GM23338 (cell line): ENCODE results near the gene RAMAC. TPM values are rescaled to one million over a fixed set of nuclear protein-coding genes. Genes with fewer than 3 reads are reported as not detected.

Experiments used
- ATAC-seq: fragments of 200-7000 bp; cut with Tn5 transposase; 3 replicates; pipeline ENCODE4 v1.9.1; 2020
- DNase-seq: peaks from one replicate; pipeline ENCODE4 v3.0.0-alpha.2; 2015; ENCODE audit warnings: low spot score
- H2AFZ ChIP-seq: fragments of 200-600 bp; sonication (generic); 2 replicates; pipeline ENCODE4 v1.8.0; 2016; ENCODE audit warnings: antibody characterized with exemption, mild to moderate bottlenecking, moderate library complexity
- H3F3A ChIP-seq: fragments of 200-600 bp; sonication (generic); replicated peaks from 2 replicates; pipeline ENCODE4 v1.8.0; 2017; ENCODE audit warnings: antibody characterized with exemption, mixed run types, low read depth
- H3K27ac ChIP-seq: fragments of 200-600 bp; sonication (generic); 2 replicates; pipeline ENCODE4 v1.6.1; 2016; ENCODE audit warnings: low read depth
- H3K27me3 ChIP-seq: fragments of 200-600 bp; sonication (generic); 2 replicates; pipeline ENCODE4 v1.8.0; 2016; ENCODE audit warnings: mild to moderate bottlenecking, mixed run types, moderate library complexity; ENCODE audit not compliant: insufficient read depth
- H3K36me3 ChIP-seq: fragments of 200-600 bp; sonication (generic); 2 replicates; pipeline ENCODE4 v1.8.0; 2016; ENCODE audit warnings: mild to moderate bottlenecking; ENCODE audit not compliant: insufficient read depth
- H3K4me1 ChIP-seq: fragments of 200-600 bp; sonication (generic); 2 replicates; pipeline ENCODE4 v1.8.0; 2016; ENCODE audit warnings: mild to moderate bottlenecking, moderate library complexity; ENCODE audit not compliant: insufficient read depth
- H3K4me2 ChIP-seq: fragments of 200-600 bp; sonication (generic); 2 replicates; pipeline ENCODE4 v1.7.1; 2017; ENCODE audit warnings: mixed run types
- H3K4me3 ChIP-seq: fragments of 200-600 bp; sonication (generic); 2 replicates; pipeline ENCODE4 v1.6.1; 2016; ENCODE audit warnings: mixed run types
- H3K79me2 ChIP-seq: fragments of 200-600 bp; sonication (generic); replicated peaks from 2 replicates; pipeline ENCODE4 v1.8.0; 2017; ENCODE audit warnings: mild to moderate bottlenecking; ENCODE audit not compliant: insufficient read depth
- H3K9me2 ChIP-seq: fragments of 200-600 bp; sonication (generic); 2 replicates; pipeline ENCODE4 v1.8.0; 2017; ENCODE audit not compliant: insufficient read depth
- H4K20me1 ChIP-seq: fragments of 200-600 bp; sonication (generic); replicated peaks from 2 replicates; pipeline ENCODE4 v1.8.0; 2017; ENCODE audit warnings: mild to moderate bottlenecking; ENCODE audit not compliant: insufficient read depth
- H3K27ac Mint-ChIP-seq: 2 replicates; pipeline ENCODE4 v1.8.0; 2020; ENCODE audit warnings: inconsistent platforms, mild to moderate bottlenecking, moderate library complexity, mixed read lengths
- H3K27me3 Mint-ChIP-seq: 3 replicates; pipeline ENCODE4 v1.8.0; 2022; ENCODE audit warnings: low read depth, mild to moderate bottlenecking, moderate library complexity, mixed read lengths, inconsistent platforms; ENCODE audit not compliant: insufficient read depth, poor library complexity
- H3K36me3 Mint-ChIP-seq: 3 replicates; pipeline ENCODE4 v1.8.0; 2021; ENCODE audit warnings: low read depth, mild to moderate bottlenecking, inconsistent platforms, moderate library complexity, mixed read lengths
- H3K4me1 Mint-ChIP-seq: 3 replicates; pipeline ENCODE4 v1.8.0; 2020; ENCODE audit warnings: mild to moderate bottlenecking, inconsistent platforms, mixed read lengths
- H3K4me3 Mint-ChIP-seq: 3 replicates; pipeline ENCODE4 v1.8.0; 2021; ENCODE audit warnings: moderate library complexity, mild to moderate bottlenecking, inconsistent platforms, mixed read lengths
- H3K9me3 Mint-ChIP-seq: 3 replicates; pipeline ENCODE4 v1.8.0; 2020; ENCODE audit warnings: moderate library complexity, mild to moderate bottlenecking, inconsistent platforms, mixed read lengths
- ETS1 ChIP-seq: IDR thresholded peaks from 2 replicates; pipeline ENCODE4 v1.6.1; 2016; ENCODE audit warnings: antibody characterized with exemption
- JUNB ChIP-seq: IDR thresholded peaks from one replicate; pipeline ENCODE4 v1.6.1; 2016; ENCODE audit warnings: antibody characterized with exemption; ENCODE audit not compliant: unreplicated experiment
- NANOG ChIP-seq: IDR thresholded peaks from 2 replicates; pipeline ENCODE4 v1.6.1; 2016; ENCODE audit warnings: antibody characterized with exemption, borderline replicate concordance
- POLR2AphosphoS5 ChIP-seq: IDR thresholded peaks from 2 replicates; pipeline ENCODE4 v1.6.1; 2016; ENCODE audit warnings: antibody characterized with exemption, low read depth
- STAT1 ChIP-seq: IDR thresholded peaks from one replicate; pipeline ENCODE4 v1.6.1; 2016; ENCODE audit warnings: antibody characterized with exemption; ENCODE audit not compliant: unreplicated experiment
- ZNF114 ChIP-seq: fragments of 250-450 bp; sonication (Bioruptor Pico); IDR thresholded peaks from 2 replicates; pipeline ENCODE4 v1.5.0; 2020; ENCODE audit warnings: mild to moderate bottlenecking, moderate library complexity
- ZNF331 ChIP-seq: fragments of 250-450 bp; sonication (Bioruptor Pico); IDR thresholded peaks from 2 replicates; pipeline ENCODE4 v1.5.0; 2020; ENCODE audit warnings: low read depth, mild to moderate bottlenecking, moderate library complexity
- polyA plus RNA-seq: library from polyadenylated mRNA; unstranded; fragments of >200 nt; fragmentation: Nextera tagmentation; extraction: Ambion mirVana; gene quantifications from 2 replicates; pipeline ENCODE4 v1.2.1, GENCODE V29; 2016
- total RNA-seq: library from RNA; depleted of rRNA; stranded (reverse); fragments of >200 nt; shearing (Covaris generic); gene quantifications from 2 replicates; pipeline ENCODE4 v1.2.3, GENCODE V29; 2014
- TF ChIP-seq, protein P1 (sequence below), 2 experiments: fragments of 200-600 bp in 1 of 2; sonication (generic) in 1 of 2; conservative IDR thresholded peaks; 2 replicates each; pipeline versions ENCODE4 v1.5.1 to v1.6.1; 2016 to 2017; ENCODE audit warnings: antibody characterized with exemption in 2 of 2, low read depth in 2 of 2, mild to moderate bottlenecking in 2 of 2, moderate library complexity in 1 of 2
- TF ChIP-seq, protein P2 (sequence below): IDR thresholded peaks from one replicate; pipeline ENCODE4 v1.6.1; 2018; ENCODE audit warnings: antibody characterized with exemption; ENCODE audit not compliant: unreplicated experiment

Gene RAMAC
- total and polyA plus RNA-seq, 2 experiments from 2014 or later, result 27.4 to 58.6 TPM

DNA sequence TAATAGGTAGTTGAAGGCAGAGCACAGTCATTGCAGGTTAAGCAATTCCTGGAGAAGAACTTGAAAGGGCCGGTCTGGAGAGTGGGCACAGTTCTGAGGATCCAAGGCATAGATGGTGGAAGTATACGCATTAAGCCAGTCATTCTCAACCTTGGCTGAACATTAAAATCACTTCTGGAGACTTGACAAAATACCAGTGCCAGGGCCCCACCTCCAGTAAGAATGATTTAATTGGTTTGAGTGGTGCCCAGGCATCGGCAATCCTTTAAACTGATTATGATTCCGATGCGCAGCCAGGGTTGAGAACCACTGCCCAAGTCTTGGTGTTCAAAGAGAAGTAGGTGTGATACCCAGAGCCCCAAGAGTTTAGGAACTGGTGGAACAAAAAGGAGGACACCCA, 26.6 kb upstream of the RAMAC start:
- no peak for TF ChIP-seq ZNF114
- TF ChIP-seq STAT1, result no peak
- no peak for TF ChIP-seq JUNB
- TF ChIP-seq, protein P1, sequence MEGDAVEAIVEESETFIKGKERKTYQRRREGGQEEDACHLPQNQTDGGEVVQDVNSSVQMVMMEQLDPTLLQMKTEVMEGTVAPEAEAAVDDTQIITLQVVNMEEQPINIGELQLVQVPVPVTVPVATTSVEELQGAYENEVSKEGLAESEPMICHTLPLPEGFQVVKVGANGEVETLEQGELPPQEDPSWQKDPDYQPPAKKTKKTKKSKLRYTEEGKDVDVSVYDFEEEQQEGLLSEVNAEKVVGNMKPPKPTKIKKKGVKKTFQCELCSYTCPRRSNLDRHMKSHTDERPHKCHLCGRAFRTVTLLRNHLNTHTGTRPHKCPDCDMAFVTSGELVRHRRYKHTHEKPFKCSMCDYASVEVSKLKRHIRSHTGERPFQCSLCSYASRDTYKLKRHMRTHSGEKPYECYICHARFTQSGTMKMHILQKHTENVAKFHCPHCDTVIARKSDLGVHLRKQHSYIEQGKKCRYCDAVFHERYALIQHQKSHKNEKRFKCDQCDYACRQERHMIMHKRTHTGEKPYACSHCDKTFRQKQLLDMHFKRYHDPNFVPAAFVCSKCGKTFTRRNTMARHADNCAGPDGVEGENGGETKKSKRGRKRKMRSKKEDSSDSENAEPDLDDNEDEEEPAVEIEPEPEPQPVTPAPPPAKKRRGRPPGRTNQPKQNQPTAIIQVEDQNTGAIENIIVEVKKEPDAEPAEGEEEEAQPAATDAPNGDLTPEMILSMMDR (conservative IDR thresholded peaks at IDR 0.05; ENCODE audit: low read depth in 2 of 2), result no peak
- no peak for TF ChIP-seq NANOG
- Mint-ChIP-seq H3K9me3 (no peaks in the 10 kb centered on the region), H3K36me3 (no peaks in the 10 kb centered on the region), H3K4me1 (peaks cover 18% of the 10 kb centered on the region), H3K4me3 (no peak overlapping the region), H3K27me3 (peaks cover 6% of the 10 kb centered on the region), H3K27ac (no peak overlapping the region)
- H3K27ac ChIP-seq, result no peak overlapping the region
- H3K27me3 ChIP-seq, result no peaks in the 10 kb centered on the region
- H3K4me3 ChIP-seq, result no peak overlapping the region
- H2AFZ ChIP-seq, result no peak overlapping the region
- peaks cover 11% of the 10 kb centered on the region for H3K4me1 ChIP-seq
- H4K20me1 ChIP-seq, result no peaks in the 10 kb centered on the region
- no peaks in the 10 kb centered on the region for H3K79me2 ChIP-seq
- H3F3A ChIP-seq, result no peaks in the 10 kb centered on the region
- H3K9me2 ChIP-seq, result no peaks in the 10 kb centered on the region
- no peaks in the 10 kb centered on the region for H3K36me3 ChIP-seq
- no peak for ATAC-seq
- H3K4me2 ChIP-seq, result no peak overlapping the region
- no peak for DNase-seq

GRCh38 chr15:82960766-82961165, 25.2 kb upstream of the RAMAC start:
- ATAC-seq (no peak), DNase-seq (no peak)
- Histone ChIP-seq H3K27ac (no peak overlapping the region), H3K79me2 (no peaks in the 10 kb centered on the region), H3K4me2 (no peak overlapping the region), H3K9me2 (no peaks in the 10 kb centered on the region), H3K4me3 (no peak overlapping the region), H3K36me3 (no peaks in the 10 kb centered on the region), H4K20me1 (no peaks in the 10 kb centered on the region), H3F3A (no peaks in the 10 kb centered on the region), H3K4me1 (peaks cover 11% of the 10 kb centered on the region), H2AFZ (no peak overlapping the region), H3K27me3 (no peaks in the 10 kb centered on the region)
- Mint-ChIP-seq H3K4me1 (peaks cover 18% of the 10 kb centered on the region), H3K36me3 (no peaks in the 10 kb centered on the region), H3K9me3 (no peaks in the 10 kb centered on the region), H3K4me3 (no peak overlapping the region), H3K27me3 (peaks cover 6% of the 10 kb centered on the region), H3K27ac (no peak overlapping the region)
- TF ChIP-seq ZNF331 (CRISPR knock-in tag) (no peak), POLR2AphosphoS5 (no peak), ZNF114 (no peak), STAT1 (no peak), ETS1 (no peak), NANOG (no peak)
- TF ChIP-seq, protein P2, sequence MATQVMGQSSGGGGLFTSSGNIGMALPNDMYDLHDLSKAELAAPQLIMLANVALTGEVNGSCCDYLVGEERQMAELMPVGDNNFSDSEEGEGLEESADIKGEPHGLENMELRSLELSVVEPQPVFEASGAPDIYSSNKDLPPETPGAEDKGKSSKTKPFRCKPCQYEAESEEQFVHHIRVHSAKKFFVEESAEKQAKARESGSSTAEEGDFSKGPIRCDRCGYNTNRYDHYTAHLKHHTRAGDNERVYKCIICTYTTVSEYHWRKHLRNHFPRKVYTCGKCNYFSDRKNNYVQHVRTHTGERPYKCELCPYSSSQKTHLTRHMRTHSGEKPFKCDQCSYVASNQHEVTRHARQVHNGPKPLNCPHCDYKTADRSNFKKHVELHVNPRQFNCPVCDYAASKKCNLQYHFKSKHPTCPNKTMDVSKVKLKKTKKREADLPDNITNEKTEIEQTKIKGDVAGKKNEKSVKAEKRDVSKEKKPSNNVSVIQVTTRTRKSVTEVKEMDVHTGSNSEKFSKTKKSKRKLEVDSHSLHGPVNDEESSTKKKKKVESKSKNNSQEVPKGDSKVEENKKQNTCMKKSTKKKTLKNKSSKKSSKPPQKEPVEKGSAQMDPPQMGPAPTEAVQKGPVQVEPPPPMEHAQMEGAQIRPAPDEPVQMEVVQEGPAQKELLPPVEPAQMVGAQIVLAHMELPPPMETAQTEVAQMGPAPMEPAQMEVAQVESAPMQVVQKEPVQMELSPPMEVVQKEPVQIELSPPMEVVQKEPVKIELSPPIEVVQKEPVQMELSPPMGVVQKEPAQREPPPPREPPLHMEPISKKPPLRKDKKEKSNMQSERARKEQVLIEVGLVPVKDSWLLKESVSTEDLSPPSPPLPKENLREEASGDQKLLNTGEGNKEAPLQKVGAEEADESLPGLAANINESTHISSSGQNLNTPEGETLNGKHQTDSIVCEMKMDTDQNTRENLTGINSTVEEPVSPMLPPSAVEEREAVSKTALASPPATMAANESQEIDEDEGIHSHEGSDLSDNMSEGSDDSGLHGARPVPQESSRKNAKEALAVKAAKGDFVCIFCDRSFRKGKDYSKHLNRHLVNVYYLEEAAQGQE, result no peak
- TF ChIP-seq, protein P1 (conservative IDR thresholded peaks at IDR 0.05; ENCODE audit: low read depth in 2 of 2), result no peak
